CD4-positive, alpha-beta T cell (primary cell): ENCODE data around the gene SPOCK1. TPM values are rescaled to one million over a fixed set of nuclear protein-coding genes. Genes with fewer than 3 reads are reported as not detected.

ENCODE experiments used
- ATAC-seq: fragments of 200-7000 bp; cut with Tn5 transposase; one replicate; pipeline ENCODE4 v1.10.0; 2022; ENCODE audit warnings: mild to moderate bottlenecking; ENCODE audit not compliant: poor library complexity
- CTCF ChIA-PET: fragments of 350-600 bp; sonication (Branson Sonifier 250); formaldehyde crosslinking; loops from one replicate; lab custom pipeline; 2021; ENCODE audit warnings: antibody characterized with exemption, inconsistent platforms; lab: Charles Lee
- POLR2A ChIA-PET: fragments of 350-600 bp; sonication (Branson Sonifier 250); formaldehyde crosslinking; loops from one replicate; lab custom pipeline; 2021; ENCODE audit warnings: antibody characterized with exemption, inconsistent platforms; lab: Charles Lee
- DNase-seq, 14 experiments: peaks; one replicate each; pipeline ENCODE4 v3.0.0-alpha.2; 2013 to 2020; ENCODE audit warnings: mixed read lengths in 2 of 14
- H3K27ac ChIP-seq, 2 donors: one replicate each; pipeline versions ENCODE4 v1.5.1 to v1.7.0; 2013; ENCODE audit warnings: low read length in 2 of 2, low read depth in 1 of 2, mild to moderate bottlenecking in 1 of 2
- H3K27me3 ChIP-seq, 2 experiments: 1 replicate in 1 of 2; 2 replicates in 1 of 2; pipeline versions ENCODE4 v1.6.1 to v1.7.0; 2013; ENCODE audit warnings: low read length in 2 of 2, control low read depth in 1 of 2, mild to moderate bottlenecking in 1 of 2, moderate library complexity in 1 of 2; ENCODE audit not compliant: insufficient read depth in 2 of 2, control insufficient read depth in 1 of 2
- H3K36me3 ChIP-seq: one replicate; pipeline ENCODE4 v1.6.1; 2013; ENCODE audit warnings: low read length, control low read depth; ENCODE audit not compliant: insufficient read depth
- H3K4me1 ChIP-seq: one replicate; pipeline ENCODE4 v1.6.1; 2013; ENCODE audit warnings: low read length, control low read depth; ENCODE audit not compliant: insufficient read depth
- H3K4me3 ChIP-seq: one replicate; pipeline ENCODE4 v1.5.1; 2013; ENCODE audit warnings: mild to moderate bottlenecking, low read length, moderate library complexity
- H3K9me3 ChIP-seq, 2 experiments: 1 replicate in 1 of 2; 2 replicates in 1 of 2; pipeline versions ENCODE4 v1.6.1 to v1.7.0; 2013; ENCODE audit warnings: low read length in 2 of 2, mild to moderate bottlenecking in 2 of 2, control low read depth in 1 of 2, moderate library complexity in 1 of 2; ENCODE audit not compliant: control insufficient read depth in 1 of 2, insufficient read depth in 1 of 2
- H3K27ac Mint-ChIP-seq: one replicate; pipeline ENCODE4 v1.8.0; 2020; ENCODE audit warnings: mixed read lengths
- H3K27me3 Mint-ChIP-seq: one replicate; pipeline ENCODE4 v1.8.0; 2021; ENCODE audit warnings: mixed read lengths
- H3K36me3 Mint-ChIP-seq: one replicate; pipeline ENCODE4 v1.8.0; 2021; ENCODE audit warnings: low read depth, mixed read lengths
- H3K4me1 Mint-ChIP-seq: one replicate; pipeline ENCODE4 v1.8.0; 2021; ENCODE audit warnings: low read depth, mixed read lengths
- H3K4me3 Mint-ChIP-seq: one replicate; pipeline ENCODE4 v1.8.0; 2020; ENCODE audit warnings: mild to moderate bottlenecking, mixed read lengths
- H3K9me3 Mint-ChIP-seq: one replicate; pipeline ENCODE4 v1.8.0; 2020; ENCODE audit warnings: mixed read lengths
- intact Hi-C, 2 experiments: fragments of 100-400 bp; cut with DNase I in 1 of 2; cut with micrococcal nuclease in 1 of 2; formaldehyde crosslinking; loops; one replicate each; pipeline versions ENCODE4 v1.15.1 to v1.9.0; 2023 to 2025; cut with DNase I, micrococcal nuclease
- total RNA-seq, 174 experiments: library from RNA in 2 of 174; stranded (reverse) in 2 of 174; gene quantifications; one replicate each; pipeline ENCODE4 v1.2.3 and lab custom pipeline; 2021 to 2026
- TF ChIP-seq, protein P1 (sequence below): fragments of 200-600 bp; IDR thresholded peaks from one replicate; pipeline ENCODE4 v1.8.0; 2022; ENCODE audit warnings: antibody characterized with exemption, mild to moderate bottlenecking

The SPOCK1 gene
- total RNA-seq, 2 experiments from 2014 or later: not detected

DNA sequence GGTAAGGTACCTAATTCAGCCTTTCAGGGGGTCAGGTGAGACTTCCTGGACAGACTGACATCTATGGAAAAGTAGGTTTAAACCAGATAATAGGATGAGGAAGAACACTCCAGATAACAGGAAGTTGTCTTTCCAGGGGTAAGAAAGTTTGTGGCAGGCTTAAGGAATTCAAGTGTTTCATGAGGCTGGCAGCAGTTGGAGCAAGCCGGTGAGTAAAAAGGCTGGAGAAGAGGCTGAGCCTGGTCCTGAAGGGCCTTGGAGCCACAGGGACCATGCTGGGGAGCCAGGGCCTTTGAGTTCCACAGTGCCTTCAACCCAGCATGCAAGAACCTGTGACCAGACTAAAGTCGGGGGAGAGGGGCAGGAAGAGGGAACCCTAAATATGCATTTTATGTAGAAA lies 353.4 kb downstream of the SPOCK1 start:
- Mint-ChIP-seq H3K27me3 (peaks cover 20% of the 10 kb centered on the region), H3K4me1 (no peaks in the 10 kb centered on the region), H3K27ac (no peak overlapping the region), H3K9me3 (no peaks in the 10 kb centered on the region), H3K4me3 (no peak overlapping the region), H3K36me3 (no peaks in the 10 kb centered on the region)
- Histone ChIP-seq H3K9me3 (no peaks in the 10 kb centered on the region), H3K27me3 (peaks cover 2 to 4% of the 10 kb centered on the region in 2 experiments), H3K36me3 (no peaks in the 10 kb centered on the region), H3K4me3 (no peak overlapping the region), H3K27ac (no peak overlapping the region), H3K4me1 (no peaks in the 10 kb centered on the region)
- intact Hi-C loops: no loop called here
- ATAC-seq (no peak), DNase-seq (no peak)
- POLR2A ChIA-PET: no interaction called here
- TF ChIP-seq, protein P1, sequence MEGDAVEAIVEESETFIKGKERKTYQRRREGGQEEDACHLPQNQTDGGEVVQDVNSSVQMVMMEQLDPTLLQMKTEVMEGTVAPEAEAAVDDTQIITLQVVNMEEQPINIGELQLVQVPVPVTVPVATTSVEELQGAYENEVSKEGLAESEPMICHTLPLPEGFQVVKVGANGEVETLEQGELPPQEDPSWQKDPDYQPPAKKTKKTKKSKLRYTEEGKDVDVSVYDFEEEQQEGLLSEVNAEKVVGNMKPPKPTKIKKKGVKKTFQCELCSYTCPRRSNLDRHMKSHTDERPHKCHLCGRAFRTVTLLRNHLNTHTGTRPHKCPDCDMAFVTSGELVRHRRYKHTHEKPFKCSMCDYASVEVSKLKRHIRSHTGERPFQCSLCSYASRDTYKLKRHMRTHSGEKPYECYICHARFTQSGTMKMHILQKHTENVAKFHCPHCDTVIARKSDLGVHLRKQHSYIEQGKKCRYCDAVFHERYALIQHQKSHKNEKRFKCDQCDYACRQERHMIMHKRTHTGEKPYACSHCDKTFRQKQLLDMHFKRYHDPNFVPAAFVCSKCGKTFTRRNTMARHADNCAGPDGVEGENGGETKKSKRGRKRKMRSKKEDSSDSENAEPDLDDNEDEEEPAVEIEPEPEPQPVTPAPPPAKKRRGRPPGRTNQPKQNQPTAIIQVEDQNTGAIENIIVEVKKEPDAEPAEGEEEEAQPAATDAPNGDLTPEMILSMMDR: no peak
- CTCF ChIA-PET: no interaction called here

DNA sequence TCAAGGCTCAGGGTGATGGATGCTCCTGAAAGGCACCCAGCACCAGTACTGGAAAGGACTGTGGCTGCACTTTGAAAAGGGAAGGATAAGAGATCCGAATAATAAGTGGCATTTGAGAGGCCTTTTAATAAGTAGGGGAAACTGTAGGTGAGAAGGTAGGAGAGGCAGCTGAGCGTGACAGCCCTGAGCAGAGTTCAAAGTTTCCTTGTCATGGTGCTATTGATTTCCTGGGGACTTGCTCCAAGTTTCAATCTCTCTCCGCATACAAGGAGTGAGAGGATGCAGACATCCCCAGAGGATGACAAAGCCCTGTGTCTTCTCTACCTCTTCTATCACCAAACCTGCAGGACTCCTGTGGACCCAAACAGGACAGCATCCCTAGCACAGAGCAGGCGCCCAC lies 354.5 kb downstream of the SPOCK1 start:
- no peak overlapping the region for H3K4me3 ChIP-seq
- H3K27me3 ChIP-seq: peaks cover 2 to 4% of the 10 kb centered on the region in 2 experiments
- Mint-ChIP-seq H3K27me3 (peaks cover 20% of the 10 kb centered on the region), H3K9me3 (no peaks in the 10 kb centered on the region), H3K27ac (no peak overlapping the region), H3K36me3 (no peaks in the 10 kb centered on the region), H3K4me3 (no peak overlapping the region), H3K4me1 (no peaks in the 10 kb centered on the region)
- DNase-seq: no peak
- no peaks in the 10 kb centered on the region for H3K9me3 ChIP-seq
- ChIA-PET CTCF (no interaction called here), POLR2A (no interaction called here)
- intact Hi-C loops: no loop called here
- H3K36me3 ChIP-seq: no peaks in the 10 kb centered on the region
- no peak overlapping the region for H3K27ac ChIP-seq
- no peak for ATAC-seq
- TF ChIP-seq, protein P1: no peak
- no peaks in the 10 kb centered on the region for H3K4me1 ChIP-seq

DNA sequence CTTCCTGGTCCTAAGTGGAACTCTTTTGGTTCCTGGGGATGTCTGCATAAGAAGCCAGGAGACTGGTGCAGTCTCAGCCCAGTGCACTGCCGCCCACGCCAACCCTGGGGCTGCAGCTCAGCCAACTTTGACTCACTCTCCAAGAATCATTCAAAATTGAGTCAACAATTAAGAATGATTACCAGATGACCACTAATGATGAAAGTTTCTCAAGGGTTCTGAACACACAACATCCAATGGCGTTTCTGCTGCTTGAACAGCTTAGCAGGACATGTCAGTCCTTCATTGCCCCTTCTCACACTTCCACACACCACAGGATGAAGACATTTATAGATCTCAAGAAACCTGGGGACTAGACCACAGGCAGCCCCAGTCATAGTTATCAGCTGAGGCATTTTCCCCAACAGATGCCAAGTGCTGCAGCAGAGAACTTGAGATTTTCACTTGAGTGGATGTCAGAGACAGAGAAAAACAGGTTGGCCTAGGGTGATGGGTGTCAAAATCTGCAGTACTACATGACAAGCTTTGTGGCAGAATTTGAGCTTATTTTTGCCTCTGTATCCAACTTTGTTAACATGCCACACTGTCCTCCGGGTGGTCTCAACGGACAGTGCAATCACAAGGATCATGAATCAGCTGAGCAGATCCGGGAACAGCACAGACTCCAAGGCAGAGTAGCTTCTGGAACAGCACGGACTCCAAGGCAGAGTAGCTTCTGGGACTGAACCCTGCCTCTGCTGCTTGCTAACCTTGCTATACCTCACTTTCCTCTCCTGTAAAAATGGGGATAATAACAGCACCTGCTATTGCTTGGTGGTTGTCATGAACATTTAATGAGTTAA lies 356.1 kb downstream of the SPOCK1 start:
- Mint-ChIP-seq H3K36me3 (no peaks in the 10 kb centered on the region), H3K27me3 (peaks cover 15% of the 10 kb centered on the region), H3K27ac (no peak overlapping the region), H3K9me3 (no peaks in the 10 kb centered on the region), H3K4me1 (no peaks in the 10 kb centered on the region), H3K4me3 (no peak overlapping the region)
- Histone ChIP-seq H3K4me3 (no peak overlapping the region), H3K9me3 (no peaks in the 10 kb centered on the region), H3K27ac (no peak overlapping the region), H3K36me3 (no peaks in the 10 kb centered on the region), H3K27me3 (peaks cover 2 to 4% of the 10 kb centered on the region in 2 experiments), H3K4me1 (no peaks in the 10 kb centered on the region)
- TF ChIP-seq, protein P1: no peak
- ATAC-seq: no peak
- intact Hi-C loops: no loop called here
- POLR2A ChIA-PET: no interaction called here
- DNase-seq: no peak
- CTCF ChIA-PET: no interaction called here
